Endodermal cell (in vitro differentiated cells): ENCODE results near the gene FAM177A1. TPM values are rescaled to one million over a fixed set of nuclear protein-coding genes. Genes with fewer than 3 reads are reported as not detected.
"Not testable (repeated sequence)": the region's sequence is repeated elsewhere in the genome, so short reads cannot be mapped to it uniquely, and the experiment has no call there.

Experiments used
- DNase-seq: peaks from one replicate; pipeline ENCODE4 v3.0.0-alpha.2; 2017
- H3K27ac ChIP-seq: 2 replicates; pipeline ENCODE4 v1.5.1; 2013; ENCODE audit warnings: mild to moderate bottlenecking, low read depth, low read length, moderate library complexity
- H3K27me3 ChIP-seq: 2 replicates; pipeline ENCODE4 v1.6.1; 2013; ENCODE audit warnings: mild to moderate bottlenecking, low read length, moderate library complexity; ENCODE audit not compliant: insufficient read depth, control insufficient read depth, poor library complexity, severe bottlenecking
- H3K36me3 ChIP-seq: 2 replicates; pipeline ENCODE4 v1.7.0; 2013; ENCODE audit warnings: mild to moderate bottlenecking, low read length, moderate library complexity; ENCODE audit not compliant: control insufficient read depth, insufficient read depth
- H3K4me1 ChIP-seq: one replicate; pipeline ENCODE4 v1.7.0; 2013; ENCODE audit warnings: low read length; ENCODE audit not compliant: control insufficient read depth, insufficient read depth
- H3K4me3 ChIP-seq: 2 replicates; pipeline ENCODE4 v1.5.1; 2013; ENCODE audit warnings: mild to moderate bottlenecking, low read length, moderate library complexity
- H3K9ac ChIP-seq: 2 replicates; pipeline ENCODE4 v1.6.1; 2013; ENCODE audit warnings: mild to moderate bottlenecking, low read length, moderate library complexity; ENCODE audit not compliant: poor library complexity, severe bottlenecking; ENCODE audit errors: extremely low read depth
- H3K9me3 ChIP-seq: 2 replicates; pipeline ENCODE4 v1.6.1; 2013; ENCODE audit warnings: mild to moderate bottlenecking, low read length, moderate library complexity; ENCODE audit not compliant: control insufficient read depth
- H3K27ac Mint-ChIP-seq: 2 replicates; pipeline ENCODE4 v1.8.0; 2020; ENCODE audit warnings: mixed read lengths
- H3K27me3 Mint-ChIP-seq: 2 replicates; pipeline ENCODE4 v1.8.0; 2021; ENCODE audit warnings: mild to moderate bottlenecking, mixed read lengths; ENCODE audit not compliant: insufficient read depth
- H3K36me3 Mint-ChIP-seq: 2 replicates; pipeline ENCODE4 v1.8.0; 2020; ENCODE audit warnings: low read depth, mixed read lengths
- H3K4me1 Mint-ChIP-seq: 2 replicates; pipeline ENCODE4 v1.8.0; 2020; ENCODE audit warnings: mixed read lengths
- H3K4me3 Mint-ChIP-seq: 2 replicates; pipeline ENCODE4 v1.8.0; 2020; ENCODE audit warnings: mild to moderate bottlenecking, moderate library complexity, mixed read lengths
- H3K9me3 Mint-ChIP-seq: 2 replicates; pipeline ENCODE4 v1.8.0; 2020; ENCODE audit warnings: mild to moderate bottlenecking, mixed read lengths
- CTCF ChIP-seq: fragments of 200-600 bp; sonication (generic); conservative IDR thresholded peaks from 2 replicates; pipeline ENCODE4 v1.5.0; 2021; ENCODE audit warnings: antibody characterized with exemption, mild to moderate bottlenecking
- WGBS, 2 experiments: methylation state at CpG; one replicate each; pipeline versions ENCODE4 v1.1.5 to v1.1.7; 2013; ENCODE audit warnings: missing lambda C conversion rate in 2 of 2, mixed read lengths in 1 of 2; ENCODE audit not compliant: insufficient coverage in 1 of 2, insufficient read length in 1 of 2; 5-methylcytosine and 5-hydroxymethylcytosine counted together
- total RNA-seq, 2 donors: library from RNA; stranded (reverse); fragmentation: NEBNext Ultra II Directional in 1 of 2; extraction: Animal tissue kit (Norgen Biotek cat#: 25700) in 1 of 2; gene quantifications; 2 replicates in 1 of 2; 3 replicates in 1 of 2; pipeline ENCODE4 v1.2.1, GENCODE V29; 2021

The FAM177A1 gene
- total RNA-seq, 2 donors from 2014 or later = 74.8 to 92.3 TPM

GRCh38 chr14:35034440-35034833, 11.6 kb upstream of the FAM177A1 start:
- peaks cover 35% of the 10 kb centered on the region for H3K9me3 Mint-ChIP-seq
- WGBS, 2 experiments = 67 to 77% methylated on average over 3 to 5 of the region's 5 CpGs
- no peak overlapping the region for H3K4me3 Mint-ChIP-seq

GRCh38 chr14:35034944-35035554, 11.0 kb upstream of the FAM177A1 start:
- H3K36me3 Mint-ChIP-seq = peaks cover 43% of the 10 kb centered on the region
- Histone ChIP-seq H3K9me3 (peaks cover 39% of the 10 kb centered on the region), H3K36me3 (peaks cover 31% of the 10 kb centered on the region)
- H3K4me3 ChIP-seq, H3K4me1 ChIP-seq, H3K27me3 ChIP-seq, H3K9ac ChIP-seq, DNase-seq, H3K27me3 Mint-ChIP-seq, H3K27ac ChIP-seq, H3K4me3 Mint-ChIP-seq, H3K27ac Mint-ChIP-seq, H3K4me1 Mint-ChIP-seq: not testable (repeated sequence)
- H3K9me3 Mint-ChIP-seq = peaks cover 35% of the 10 kb centered on the region
- WGBS, 2 experiments = 91 to 92% methylated on average over 4 to 5 of the region's 5 CpGs

More at GRCh38 chr14:35034440-35034833, 11.6 kb upstream of the FAM177A1 start:
- no peak overlapping the region for H3K4me3 ChIP-seq
- Mint-ChIP-seq H3K27me3 (peaks cover 2% of the 10 kb centered on the region), H3K36me3 (peaks cover 47% of the 10 kb centered on the region), H3K4me1 (no peaks in the 10 kb centered on the region), H3K27ac (no peak overlapping the region)
- peaks cover 32% of the 10 kb centered on the region for H3K36me3 ChIP-seq
- peak; percentile 53 for DNase-seq
- H3K9me3 ChIP-seq = peaks cover 39% of the 10 kb centered on the region
- no peaks in the 10 kb centered on the region for H3K4me1 ChIP-seq
- H3K27me3 ChIP-seq = no peaks in the 10 kb centered on the region
- H3K27ac ChIP-seq = no peak overlapping the region
- no peak for TF ChIP-seq CTCF
- H3K9ac ChIP-seq = no peak overlapping the region

- not testable (repeated sequence) for H3K9ac ChIP-seq, H3K4me1 Mint-ChIP-seq, H3K36me3 ChIP-seq, H3K27ac Mint-ChIP-seq, H3K4me3 ChIP-seq, H3K27me3 ChIP-seq, H3K27ac ChIP-seq, H3K4me1 ChIP-seq, H3K4me3 Mint-ChIP-seq, DNase-seq, H3K27me3 Mint-ChIP-seq
- H3K9me3 ChIP-seq = peaks cover 18% of the 10 kb centered on the region
- H3K36me3 Mint-ChIP-seq = peaks cover 19% of the 10 kb centered on the region
- 97% methylated on average over 5 of the region's 17 CpGs; no CpG with 5 or more reads in 1 of the 2 experiments for WGBS, 2 experiments
- H3K9me3 Mint-ChIP-seq = peaks cover 28% of the 10 kb centered on the region
These were observed 7.8 kb upstream of the FAM177A1 start for GRCh38 chr14:35038312-35038711.

- no peak for DNase-seq
- no peaks in the 10 kb centered on the region for H3K27me3 Mint-ChIP-seq
- no peak overlapping the region for H3K4me3 Mint-ChIP-seq
- no peak for TF ChIP-seq CTCF
- no peak overlapping the region for H3K27ac Mint-ChIP-seq
- WGBS, 2 experiments = 82% methylated on average over 3 of the region's 3 CpGs; no CpG with 5 or more reads in 1 of the 2 experiments
- Histone ChIP-seq H3K9ac (no peak overlapping the region), H3K36me3 (no peaks in the 10 kb centered on the region), H3K9me3 (no peaks in the 10 kb centered on the region), H3K4me1 (no peaks in the 10 kb centered on the region), H3K27ac (no peak overlapping the region), H3K27me3 (no peaks in the 10 kb centered on the region), H3K4me3 (no peak overlapping the region)
- H3K9me3 Mint-ChIP-seq = no peaks in the 10 kb centered on the region
- peaks cover under 1% of the 10 kb centered on the region for H3K36me3 Mint-ChIP-seq
- H3K4me1 Mint-ChIP-seq = peaks cover 6% of the 10 kb centered on the region
These were observed 3.4 kb upstream of the FAM177A1 start for GRCh38 chr14:35042632-35043031.
